HEK293 (cell line): Measurements from ENCODE around the gene CFAP73.
A peak's percentile ranks its signal among the peaks of the same experiment; 100 is the strongest.

Source experiments
- CTCF ChIA-PET: fragments of 350-600 bp; formaldehyde crosslinking; extraction: SDS; loops from one replicate; lab custom pipeline; 2021; ENCODE audit warnings: antibody characterized with exemption; lab: Yijun Ruan, JAX
- POLR2A ChIA-PET: fragments of 300-600 bp; formaldehyde crosslinking; extraction: SDS; loops from one replicate; lab custom pipeline; 2020; ENCODE audit warnings: antibody characterized with exemption, inconsistent platforms; lab: Yijun Ruan, JAX
- H3K27ac ChIP-seq: fragments of 200-500 bp; sonication (Bioruptor generic); 2 replicates; pipeline ENCODE4 v1.5.1; 2014; ENCODE audit warnings: low read depth, low read length, control low read depth, inconsistent platforms; ENCODE audit errors: extremely low read depth
- H3K36me3 ChIP-seq, 2 experiments: fragments of 200-500 bp in 1 of 2; sonication (Bioruptor generic) in 1 of 2; 1 replicate in 1 of 2; 2 replicates in 1 of 2; pipeline ENCODE4 v1.5.1; 2014 to 2017; ENCODE audit warnings: inconsistent platforms in 2 of 2, low read length in 2 of 2; ENCODE audit not compliant: control insufficient read depth in 2 of 2, insufficient read depth in 1 of 2
- H3K4me1 ChIP-seq: fragments of 200-500 bp; sonication (Bioruptor generic); 2 replicates; pipeline ENCODE4 v1.5.1; 2014; ENCODE audit warnings: mild to moderate bottlenecking, low read length, inconsistent platforms; ENCODE audit not compliant: control insufficient read depth, insufficient read depth
- H3K4me3 ChIP-seq: 2 replicates; pipeline ENCODE4 v1.5.1; 2011; ENCODE audit warnings: low read depth, mild to moderate bottlenecking, control low read depth, low read length, moderate library complexity
- H3K9me3 ChIP-seq: fragments of 200-500 bp; sonication (Bioruptor generic); 2 replicates; pipeline ENCODE4 v1.5.1; 2014; ENCODE audit warnings: low read depth, low read length, inconsistent platforms; ENCODE audit not compliant: control insufficient read depth, insufficient read depth
- CTCF ChIP-seq: fragments of 450-650 bp; formaldehyde crosslinking; IDR thresholded peaks from 2 replicates; pipeline ENCODE4 v1.5.1; 2016; ENCODE audit warnings: missing biosample characterization, missing genetic modification characterization
- KLF7 ChIP-seq: fragments of 450-650 bp; formaldehyde crosslinking; IDR thresholded peaks from 2 replicates; pipeline ENCODE4 v1.5.1; 2016; ENCODE audit warnings: missing biosample characterization, missing genetic modification characterization, borderline replicate concordance
- KLF8 ChIP-seq: fragments of 450-650 bp; formaldehyde crosslinking; IDR thresholded peaks from 2 replicates; pipeline ENCODE4 v1.5.1; 2016; ENCODE audit warnings: missing biosample characterization, missing genetic modification characterization
- MEIS1 ChIP-seq: sonication (generic); formaldehyde crosslinking; IDR thresholded peaks from 2 replicates; pipeline ENCODE4 v1.8.1; 2022; ENCODE audit warnings: missing genetic modification reagents, mild to moderate bottlenecking, borderline replicate concordance
- REPIN1 ChIP-seq: fragments of 450-650 bp; formaldehyde crosslinking; IDR thresholded peaks from 2 replicates; pipeline ENCODE4 v1.5.1; 2017; ENCODE audit warnings: missing biosample characterization, missing genetic modification characterization, low read depth
- SP3 ChIP-seq: fragments of 450-650 bp; formaldehyde crosslinking; IDR thresholded peaks from 2 replicates; pipeline ENCODE4 v1.5.1; 2016; ENCODE audit warnings: missing biosample characterization, missing genetic modification characterization
- YY2 ChIP-seq: fragments of 450-650 bp; formaldehyde crosslinking; IDR thresholded peaks from 2 replicates; pipeline ENCODE4 v1.5.1; 2016; ENCODE audit warnings: missing biosample characterization, missing genetic modification characterization
- ZBTB17 ChIP-seq: fragments of 450-650 bp; formaldehyde crosslinking; IDR thresholded peaks from 2 replicates; pipeline ENCODE4 v1.5.1; 2016; ENCODE audit warnings: missing biosample characterization, missing genetic modification characterization
- ZNF133 ChIP-seq: fragments of 450-650 bp; formaldehyde crosslinking; IDR thresholded peaks from 2 replicates; pipeline ENCODE4 v1.5.1; 2016; ENCODE audit warnings: missing biosample characterization, missing genetic modification characterization
- ZNF350 ChIP-seq: fragments of 450-650 bp; formaldehyde crosslinking; IDR thresholded peaks from 2 replicates; pipeline ENCODE4 v1.5.0; 2017; ENCODE audit warnings: missing biosample characterization, mild to moderate bottlenecking, missing genetic modification characterization
- ZNF404 ChIP-seq: fragments of 450-650 bp; formaldehyde crosslinking; IDR thresholded peaks from 2 replicates; pipeline ENCODE4 v1.5.1; 2017; ENCODE audit warnings: missing biosample characterization, missing genetic modification characterization
- ZNF423 ChIP-seq: fragments of 450-650 bp; formaldehyde crosslinking; IDR thresholded peaks from 2 replicates; pipeline ENCODE4 v1.5.1; 2016; ENCODE audit warnings: missing biosample characterization, missing genetic modification characterization
- ZNF426 ChIP-seq: fragments of 450-650 bp; formaldehyde crosslinking; IDR thresholded peaks from 2 replicates; pipeline ENCODE4 v1.5.1; 2017; ENCODE audit warnings: missing biosample characterization, missing genetic modification characterization, mild to moderate bottlenecking, inconsistent platforms, moderate library complexity
- ZNF433 ChIP-seq: fragments of 450-650 bp; formaldehyde crosslinking; IDR thresholded peaks from 2 replicates; pipeline ENCODE4 v1.5.1; 2016; ENCODE audit warnings: missing biosample characterization, missing genetic modification characterization, low read depth
- ZNF514 ChIP-seq: fragments of 450-650 bp; formaldehyde crosslinking; IDR thresholded peaks from 2 replicates; pipeline ENCODE4 v1.5.1; 2016; ENCODE audit warnings: missing biosample characterization, missing genetic modification characterization
- ZNF521 ChIP-seq: fragments of 450-650 bp; formaldehyde crosslinking; IDR thresholded peaks from 2 replicates; pipeline ENCODE4 v1.5.1; 2017; ENCODE audit warnings: missing biosample characterization, mild to moderate bottlenecking, missing genetic modification characterization
- ZNF544 ChIP-seq: fragments of 450-650 bp; formaldehyde crosslinking; IDR thresholded peaks from 2 replicates; pipeline ENCODE4 v1.5.0; 2017; ENCODE audit warnings: missing biosample characterization, missing genetic modification characterization
- ZNF654 ChIP-seq: fragments of 450-650 bp; formaldehyde crosslinking; IDR thresholded peaks from 2 replicates; pipeline ENCODE4 v1.5.1; 2016; ENCODE audit warnings: low read depth, missing biosample characterization, missing genetic modification characterization
- ZNF664 ChIP-seq: fragments of 450-650 bp; formaldehyde crosslinking; IDR thresholded peaks from 2 replicates; pipeline ENCODE4 v1.5.1; 2016; ENCODE audit warnings: missing biosample characterization, missing genetic modification characterization
- ZNF701 ChIP-seq: fragments of 450-650 bp; formaldehyde crosslinking; IDR thresholded peaks from 2 replicates; pipeline ENCODE4 v1.5.1; 2016; ENCODE audit warnings: missing biosample characterization, missing genetic modification characterization
- TF ChIP-seq, protein P1 (sequence below): fragments of 450-650 bp; formaldehyde crosslinking; conservative IDR thresholded peaks from 2 replicates; pipeline ENCODE4 v1.5.1; 2016; ENCODE audit warnings: low read depth, missing biosample characterization, missing genetic modification characterization
- TF ChIP-seq, protein P2 (sequence below): fragments of 450-650 bp; IDR thresholded peaks from 2 replicates; pipeline ENCODE4 v1.5.1; 2018; ENCODE audit warnings: missing biosample characterization, mild to moderate bottlenecking, missing genetic modification characterization
- TF ChIP-seq, protein P3 (sequence below): fragments of 450-650 bp; formaldehyde crosslinking; IDR thresholded peaks from 2 replicates; pipeline ENCODE4 v1.5.1; 2017; ENCODE audit warnings: missing biosample characterization, mild to moderate bottlenecking, missing genetic modification characterization, moderate library complexity

Gene CFAP73

DNA sequence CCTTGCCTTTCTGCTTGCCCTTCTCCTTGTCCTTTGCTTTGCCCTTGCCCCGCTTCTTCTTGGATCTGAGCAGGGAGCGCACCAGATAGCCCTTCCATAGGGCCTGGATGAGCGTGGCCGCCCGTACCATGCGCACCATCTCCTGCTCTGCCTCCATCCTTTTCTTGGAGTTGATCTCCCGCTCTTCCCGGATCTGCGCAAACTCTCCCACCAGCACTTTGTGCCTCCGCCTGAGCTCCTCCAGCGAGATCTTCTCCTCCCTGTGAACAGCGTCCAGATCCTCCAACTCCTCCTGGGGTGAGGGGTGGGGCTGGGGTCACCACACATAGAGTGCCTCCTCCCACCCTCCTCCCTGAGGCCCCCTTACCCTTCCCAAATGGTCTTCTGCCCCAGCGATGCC lies 46.1 kb downstream of the CFAP73 start:
- CTCF ChIA-PET: interaction anchor here (0.7 to 2.3 kb wide), 7 partner anchors 9 to 230 kb away, joined by 3 to 7 read pairs (median 5); no protein-coding TSS in a partner anchor
- POLR2A ChIA-PET: interaction anchor here (1.0 to 1.3 kb wide), 2 partner anchors 8 to 140 kb away, joined by 3 to 4 read pairs; no protein-coding TSS in a partner anchor
- Histone ChIP-seq H3K4me1 (no peaks in the 10 kb centered on the region), H3K9me3 (no peaks in the 10 kb centered on the region), H3K27ac (no peak overlapping the region), H3K4me3 (no peak overlapping the region), H3K36me3 (peaks cover 0 to 23% of the 10 kb centered on the region in 2 experiments; a peak in 2 of 3 replicates)
- TF ChIP-seq ZNF433 (tag by site-specific recombination): no peak

GRCh38 chr12:113196582-113196981 lies 47.1 kb downstream of the CFAP73 start:
- no peaks in the 10 kb centered on the region for H3K9me3 ChIP-seq
- H3K27ac ChIP-seq: no peak overlapping the region
- no peak overlapping the region for H3K4me3 ChIP-seq
- TF ChIP-seq ZNF544 (tag by site-specific recombination) (no peak), REPIN1 (no peak), ZNF426 (no peak), ZNF514 (no peak), ZNF521 (tag by site-specific recombination) (no peak)
- TF ChIP-seq, protein P1, sequence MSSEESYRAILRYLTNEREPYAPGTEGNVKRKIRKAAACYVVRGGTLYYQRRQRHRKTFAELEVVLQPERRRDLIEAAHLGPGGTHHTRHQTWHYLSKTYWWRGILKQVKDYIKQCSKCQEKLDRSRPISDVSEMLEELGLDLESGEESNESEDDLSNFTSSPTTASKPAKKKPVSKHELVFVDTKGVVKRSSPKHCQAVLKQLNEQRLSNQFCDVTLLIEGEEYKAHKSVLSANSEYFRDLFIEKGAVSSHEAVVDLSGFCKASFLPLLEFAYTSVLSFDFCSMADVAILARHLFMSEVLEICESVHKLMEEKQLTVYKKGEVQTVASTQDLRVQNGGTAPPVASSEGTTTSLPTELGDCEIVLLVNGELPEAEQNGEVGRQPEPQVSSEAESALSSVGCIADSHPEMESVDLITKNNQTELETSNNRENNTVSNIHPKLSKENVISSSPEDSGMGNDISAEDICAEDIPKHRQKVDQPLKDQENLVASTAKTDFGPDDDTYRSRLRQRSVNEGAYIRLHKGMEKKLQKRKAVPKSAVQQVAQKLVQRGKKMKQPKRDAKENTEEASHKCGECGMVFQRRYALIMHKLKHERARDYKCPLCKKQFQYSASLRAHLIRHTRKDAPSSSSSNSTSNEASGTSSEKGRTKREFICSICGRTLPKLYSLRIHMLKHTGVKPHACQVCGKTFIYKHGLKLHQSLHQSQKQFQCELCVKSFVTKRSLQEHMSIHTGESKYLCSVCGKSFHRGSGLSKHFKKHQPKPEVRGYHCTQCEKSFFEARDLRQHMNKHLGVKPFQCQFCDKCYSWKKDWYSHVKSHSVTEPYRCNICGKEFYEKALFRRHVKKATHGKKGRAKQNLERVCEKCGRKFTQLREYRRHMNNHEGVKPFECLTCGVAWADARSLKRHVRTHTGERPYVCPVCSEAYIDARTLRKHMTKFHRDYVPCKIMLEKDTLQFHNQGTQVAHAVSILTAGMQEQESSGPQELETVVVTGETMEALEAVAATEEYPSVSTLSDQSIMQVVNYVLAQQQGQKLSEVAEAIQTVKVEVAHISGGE: no peak
- TF ChIP-seq, protein P2, sequence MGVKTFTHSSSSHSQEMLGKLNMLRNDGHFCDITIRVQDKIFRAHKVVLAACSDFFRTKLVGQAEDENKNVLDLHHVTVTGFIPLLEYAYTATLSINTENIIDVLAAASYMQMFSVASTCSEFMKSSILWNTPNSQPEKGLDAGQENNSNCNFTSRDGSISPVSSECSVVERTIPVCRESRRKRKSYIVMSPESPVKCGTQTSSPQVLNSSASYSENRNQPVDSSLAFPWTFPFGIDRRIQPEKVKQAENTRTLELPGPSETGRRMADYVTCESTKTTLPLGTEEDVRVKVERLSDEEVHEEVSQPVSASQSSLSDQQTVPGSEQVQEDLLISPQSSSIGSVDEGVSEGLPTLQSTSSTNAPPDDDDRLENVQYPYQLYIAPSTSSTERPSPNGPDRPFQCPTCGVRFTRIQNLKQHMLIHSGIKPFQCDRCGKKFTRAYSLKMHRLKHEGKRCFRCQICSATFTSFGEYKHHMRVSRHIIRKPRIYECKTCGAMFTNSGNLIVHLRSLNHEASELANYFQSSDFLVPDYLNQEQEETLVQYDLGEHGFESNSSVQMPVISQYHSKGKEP (tag by site-specific recombination): no peak
- H3K36me3 ChIP-seq: peaks cover 0 to 13% of the 10 kb centered on the region in 2 experiments; a peak in 1 of 3 replicates
- ChIA-PET CTCF (interaction anchor here (0.6 to 2.3 kb wide), 8 partner anchors 9 to 276 kb away, joined by 3 to 8 read pairs (median 4); partner anchors contain the start of gene DDX54), POLR2A (no interaction called here)
- no peaks in the 10 kb centered on the region for H3K4me1 ChIP-seq

DNA sequence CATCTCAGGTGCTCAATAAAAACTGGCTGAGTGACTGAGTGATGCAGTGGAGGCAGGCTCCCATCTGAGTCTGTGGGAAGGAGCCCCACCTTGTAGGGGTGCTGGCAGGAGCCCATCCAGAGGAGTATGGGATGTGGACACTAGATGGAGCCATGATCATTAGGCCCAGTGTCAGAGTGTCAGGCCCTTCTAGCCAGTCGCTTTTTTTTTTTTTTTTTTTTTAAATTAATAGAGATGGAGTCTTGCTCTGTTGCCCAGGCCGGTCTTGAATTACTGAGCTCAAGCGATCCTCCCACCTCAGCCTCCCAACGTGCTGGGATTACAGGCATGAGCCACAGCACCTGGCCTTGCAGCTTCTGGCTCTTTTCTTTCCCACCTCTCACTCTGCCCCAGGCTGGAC lies 47.5 kb downstream of the CFAP73 start:
- POLR2A ChIA-PET: interaction anchor here (0.6 kb wide), 6 partner anchors 9 to 114 kb away, joined by 3 to 9 read pairs (median 6); no protein-coding TSS in a partner anchor
- Histone ChIP-seq H3K4me3 (no peak overlapping the region), H3K4me1 (no peaks in the 10 kb centered on the region), H3K9me3 (no peaks in the 10 kb centered on the region), H3K36me3 (peaks cover 0 to 9% of the 10 kb centered on the region in 2 experiments; a peak in 1 of 3 replicates), H3K27ac (no peak overlapping the region)
- CTCF ChIA-PET: interaction anchor here (0.6 to 2.3 kb wide), 13 partner anchors 9 to 276 kb away, joined by 3 to 8 read pairs (median 3); partner anchors contain the start of gene DDX54
- TF ChIP-seq ZNF664 (peak; percentile 63; the same call in 1 of the 2 replicates), KLF8 (tag by site-specific recombination) (0 out of 2 replicates have a peak, but pooled peaks have one; percentile 37), YY2 (tag by site-specific recombination) (no peak), ZNF423 (tag by site-specific recombination) (no peak), MEIS1 (CRISPR knock-in tag) (no peak), SP3 (tag by site-specific recombination) (no peak), ZBTB17 (no peak), ZNF654 (tag by site-specific recombination) (peak; percentile 83), ZNF701 (no peak), ZNF350 (tag by site-specific recombination) (no peak), ZNF404 (no peak), ZNF133 (tag by site-specific recombination) (no peak), KLF7 (tag by site-specific recombination) (no peak), CTCF (tag by site-specific recombination) (peak; percentile 55)
- TF ChIP-seq, protein P3, sequence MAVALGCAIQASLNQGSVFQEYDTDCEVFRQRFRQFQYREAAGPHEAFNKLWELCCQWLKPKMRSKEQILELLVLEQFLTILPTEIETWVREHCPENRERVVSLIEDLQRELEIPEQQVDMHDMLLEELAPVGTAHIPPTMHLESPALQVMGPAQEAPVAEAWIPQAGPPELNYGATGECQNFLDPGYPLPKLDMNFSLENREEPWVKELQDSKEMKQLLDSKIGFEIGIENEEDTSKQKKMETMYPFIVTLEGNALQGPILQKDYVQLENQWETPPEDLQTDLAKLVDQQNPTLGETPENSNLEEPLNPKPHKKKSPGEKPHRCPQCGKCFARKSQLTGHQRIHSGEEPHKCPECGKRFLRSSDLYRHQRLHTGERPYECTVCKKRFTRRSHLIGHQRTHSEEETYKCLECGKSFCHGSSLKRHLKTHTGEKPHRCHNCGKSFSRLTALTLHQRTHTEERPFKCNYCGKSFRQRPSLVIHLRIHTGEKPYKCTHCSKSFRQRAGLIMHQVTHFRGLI (tag by site-specific recombination): no peak
